ENCODE results near the gene LRRC71.

DNA sequence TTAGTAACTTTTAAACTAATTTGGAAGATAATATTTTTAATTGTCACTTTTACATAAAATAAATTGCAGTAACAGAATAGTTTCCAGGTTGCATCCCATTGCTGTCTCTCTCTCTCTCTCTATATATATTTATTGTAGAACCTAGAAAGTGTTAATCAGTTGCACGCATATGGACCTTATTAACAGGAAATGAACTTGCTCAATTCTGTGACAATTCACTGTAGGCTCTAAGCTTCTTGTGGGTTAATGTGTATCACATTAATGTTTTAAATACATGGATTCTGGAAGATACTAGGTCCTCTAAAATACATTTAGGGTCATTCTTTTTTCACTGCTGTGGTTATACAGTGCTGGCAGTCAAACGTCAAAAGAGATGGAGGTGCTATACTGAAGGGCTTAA lies 33.1 kb downstream of the LRRC71 start:
- TF ChIP-seq POLR2A (IDR thresholded peaks at IDR 0.05) (no peak), POLR2AphosphoS5 (IDR thresholded peaks at IDR 0.05) (no peak)
- TF ChIP-seq, protein P1, sequence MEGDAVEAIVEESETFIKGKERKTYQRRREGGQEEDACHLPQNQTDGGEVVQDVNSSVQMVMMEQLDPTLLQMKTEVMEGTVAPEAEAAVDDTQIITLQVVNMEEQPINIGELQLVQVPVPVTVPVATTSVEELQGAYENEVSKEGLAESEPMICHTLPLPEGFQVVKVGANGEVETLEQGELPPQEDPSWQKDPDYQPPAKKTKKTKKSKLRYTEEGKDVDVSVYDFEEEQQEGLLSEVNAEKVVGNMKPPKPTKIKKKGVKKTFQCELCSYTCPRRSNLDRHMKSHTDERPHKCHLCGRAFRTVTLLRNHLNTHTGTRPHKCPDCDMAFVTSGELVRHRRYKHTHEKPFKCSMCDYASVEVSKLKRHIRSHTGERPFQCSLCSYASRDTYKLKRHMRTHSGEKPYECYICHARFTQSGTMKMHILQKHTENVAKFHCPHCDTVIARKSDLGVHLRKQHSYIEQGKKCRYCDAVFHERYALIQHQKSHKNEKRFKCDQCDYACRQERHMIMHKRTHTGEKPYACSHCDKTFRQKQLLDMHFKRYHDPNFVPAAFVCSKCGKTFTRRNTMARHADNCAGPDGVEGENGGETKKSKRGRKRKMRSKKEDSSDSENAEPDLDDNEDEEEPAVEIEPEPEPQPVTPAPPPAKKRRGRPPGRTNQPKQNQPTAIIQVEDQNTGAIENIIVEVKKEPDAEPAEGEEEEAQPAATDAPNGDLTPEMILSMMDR (IDR thresholded peaks at IDR 0.05), result no peak

Data from breast epithelium (tissue), 3 donors.